Large intestine (tissue), 3 donors: Measurements from ENCODE around the gene CACNA1A. TPM values are rescaled to one million over a fixed set of nuclear protein-coding genes. Genes with fewer than 3 reads are reported as not detected.

Experiments used
- DNase-seq, 2 donors: peaks; one replicate each; pipeline versions ENCODE4 v3.0.0 to v3.0.0-alpha.2; 2013
- H3K27ac ChIP-seq: one replicate; pipeline ENCODE4 v1.5.1; 2013; ENCODE audit warnings: low read length
- H3K27me3 ChIP-seq: 2 replicates; pipeline ENCODE4 v1.6.1; 2013; ENCODE audit warnings: low read length; ENCODE audit not compliant: control insufficient read depth, insufficient read depth
- H3K36me3 ChIP-seq: 2 replicates; pipeline ENCODE4 v1.6.1; 2013; ENCODE audit warnings: low read length; ENCODE audit not compliant: control insufficient read depth, insufficient read depth
- H3K4me1 ChIP-seq: one replicate; pipeline ENCODE4 v1.6.1; 2013; ENCODE audit warnings: low read length; ENCODE audit not compliant: control insufficient read depth, insufficient read depth
- H3K4me3 ChIP-seq: one replicate; pipeline ENCODE4 v1.5.1; 2013; ENCODE audit warnings: low read length
- H3K9me3 ChIP-seq: one replicate; pipeline ENCODE4 v1.6.1; 2013; ENCODE audit warnings: mild to moderate bottlenecking, low read depth, low read length, moderate library complexity; ENCODE audit not compliant: control insufficient read depth
- WGBS: methylation state at CpG from one replicate; pipeline ENCODE4 v1.1.5; 2013; ENCODE audit warnings: low lambda C conversion rate; ENCODE audit not compliant: insufficient coverage; 5-methylcytosine and 5-hydroxymethylcytosine counted together
- polyA plus RNA-seq: library from polyadenylated mRNA; unstranded; fragments of 120-200 nt; gene quantifications from one replicate; pipeline ENCODE4 v1.2.1, GENCODE V29; 2013

CACNA1A gene
- polyA plus RNA-seq, 1 donor = 14.8 TPM

GRCh38 chr19:13461536-13461935, 44.7 kb downstream of the CACNA1A start:
- WGBS = 80% methylated on average over 1 of the region's 12 CpGs
- no peaks in the 10 kb centered on the region for H3K27me3 ChIP-seq
- H3K4me1 ChIP-seq = no peaks in the 10 kb centered on the region
- no peak for DNase-seq
- H3K9me3 ChIP-seq = no peaks in the 10 kb centered on the region
- no peaks in the 10 kb centered on the region for H3K36me3 ChIP-seq
- no peak overlapping the region for H3K4me3 ChIP-seq
- H3K27ac ChIP-seq = no peak overlapping the region

DNA sequence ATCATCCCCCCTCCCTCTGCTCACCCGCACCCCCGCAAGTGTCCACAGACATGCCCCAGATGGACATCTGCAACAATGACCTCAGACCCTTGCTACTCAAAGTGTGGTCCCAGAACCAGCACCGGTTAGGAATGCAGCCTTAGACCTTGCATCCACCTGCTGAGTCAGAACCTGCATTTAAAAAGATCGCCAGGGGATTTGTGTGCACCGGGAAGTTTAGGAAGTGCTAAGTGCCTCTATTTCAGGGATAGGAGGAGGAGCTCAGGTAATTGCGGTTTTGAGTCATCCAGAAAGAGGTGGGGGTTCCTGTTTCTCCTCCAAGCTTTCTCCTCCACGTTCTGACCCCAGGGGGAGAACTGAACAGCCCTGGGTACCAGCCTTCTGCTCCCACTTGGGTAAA, 46.2 kb downstream of the CACNA1A start:
- Histone ChIP-seq H3K4me3 (no peak overlapping the region), H3K27ac (no peak overlapping the region), H3K9me3 (no peaks in the 10 kb centered on the region), H3K4me1 (no peaks in the 10 kb centered on the region), H3K27me3 (no peaks in the 10 kb centered on the region), H3K36me3 (no peaks in the 10 kb centered on the region)
- no peak for DNase-seq
- no CpG with 5 or more reads among the region's 7 CpGs for WGBS

DNA sequence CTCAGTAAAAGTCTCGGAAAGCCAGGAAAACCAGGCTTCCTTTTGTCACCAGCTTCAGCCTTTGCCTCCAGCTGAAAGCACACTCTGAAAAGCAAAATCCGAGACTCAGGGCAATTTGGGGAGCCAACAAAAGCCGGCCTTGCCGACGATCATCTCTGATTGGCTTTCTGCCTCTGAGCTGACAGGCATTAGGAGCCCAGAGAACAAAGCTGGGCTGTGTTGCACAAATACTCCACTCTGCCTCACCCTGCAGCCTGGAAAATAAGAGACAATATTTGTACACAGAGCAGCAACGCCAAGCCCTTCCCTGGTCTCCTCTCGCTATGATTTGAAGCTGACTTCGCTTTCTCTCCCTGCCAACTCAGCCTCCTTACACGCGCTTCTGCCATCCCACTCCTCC, 46.9 kb downstream of the CACNA1A start:
- Histone ChIP-seq H3K27ac (no peak overlapping the region), H3K9me3 (no peaks in the 10 kb centered on the region), H3K27me3 (no peaks in the 10 kb centered on the region), H3K4me1 (no peaks in the 10 kb centered on the region), H3K36me3 (no peaks in the 10 kb centered on the region), H3K4me3 (no peak overlapping the region)
- 33% methylated on average over 1 of the region's 10 CpGs for WGBS
- no peak for DNase-seq

DNA sequence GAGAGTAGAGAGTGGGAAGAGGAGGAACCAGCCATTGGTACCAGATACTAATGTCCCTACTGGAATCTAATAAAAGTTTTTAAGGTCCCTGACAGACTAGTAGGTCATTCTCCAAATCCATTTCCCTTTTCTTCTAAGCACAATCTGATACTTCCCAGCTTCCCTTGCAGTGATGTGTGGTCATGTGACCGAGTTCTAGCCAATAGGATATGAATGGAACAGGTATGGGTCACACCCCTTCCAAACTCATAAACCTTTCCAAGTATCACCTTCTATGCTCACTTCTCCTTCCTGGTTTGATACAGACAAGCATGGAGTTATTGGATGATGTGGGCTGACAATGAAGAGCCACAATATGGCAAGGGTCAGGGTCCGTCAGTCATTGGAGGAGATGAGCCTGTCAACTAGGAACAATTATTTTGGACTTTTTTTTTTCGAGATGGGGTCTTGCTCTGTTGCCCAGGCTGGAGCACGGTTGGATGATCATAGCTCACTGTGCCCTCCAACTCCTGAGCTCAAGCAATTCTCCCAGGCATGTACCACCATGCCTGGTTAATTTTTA, 54.8 kb downstream of the CACNA1A start:
- H3K4me1 ChIP-seq = no peaks in the 10 kb centered on the region
- no peaks in the 10 kb centered on the region for H3K36me3 ChIP-seq
- no CpG with 5 or more reads among the region's 4 CpGs for WGBS
- H3K27me3 ChIP-seq = no peaks in the 10 kb centered on the region
- no peak for DNase-seq
- no peak overlapping the region for H3K27ac ChIP-seq
- no peaks in the 10 kb centered on the region for H3K9me3 ChIP-seq
- no peak overlapping the region for H3K4me3 ChIP-seq

DNA sequence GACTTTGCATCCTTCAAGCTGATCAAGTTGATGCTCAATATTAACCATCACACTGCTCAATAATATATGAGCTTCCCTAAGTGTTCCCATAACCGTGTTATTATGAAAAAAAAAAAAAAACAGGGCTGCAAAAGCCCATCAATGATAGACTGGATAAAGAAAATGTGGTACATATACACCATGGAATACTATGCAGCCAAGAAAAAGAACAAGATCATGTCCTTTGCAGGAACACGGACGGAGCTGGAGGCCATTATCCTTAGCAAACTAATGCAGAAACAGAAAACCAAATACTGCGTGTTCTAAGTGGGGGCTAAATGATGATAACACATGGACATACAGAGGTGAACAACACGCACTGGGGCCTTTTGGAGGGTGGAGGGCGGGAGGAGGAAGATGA, 58.3 kb downstream of the CACNA1A start:
- Histone ChIP-seq H3K4me1 (no peaks in the 10 kb centered on the region), H3K9me3 (no peaks in the 10 kb centered on the region), H3K27ac (no peak overlapping the region), H3K27me3 (no peaks in the 10 kb centered on the region), H3K36me3 (no peaks in the 10 kb centered on the region), H3K4me3 (no peak overlapping the region)
- no peak for DNase-seq
- no CpG with 5 or more reads among the region's 6 CpGs for WGBS

DNA sequence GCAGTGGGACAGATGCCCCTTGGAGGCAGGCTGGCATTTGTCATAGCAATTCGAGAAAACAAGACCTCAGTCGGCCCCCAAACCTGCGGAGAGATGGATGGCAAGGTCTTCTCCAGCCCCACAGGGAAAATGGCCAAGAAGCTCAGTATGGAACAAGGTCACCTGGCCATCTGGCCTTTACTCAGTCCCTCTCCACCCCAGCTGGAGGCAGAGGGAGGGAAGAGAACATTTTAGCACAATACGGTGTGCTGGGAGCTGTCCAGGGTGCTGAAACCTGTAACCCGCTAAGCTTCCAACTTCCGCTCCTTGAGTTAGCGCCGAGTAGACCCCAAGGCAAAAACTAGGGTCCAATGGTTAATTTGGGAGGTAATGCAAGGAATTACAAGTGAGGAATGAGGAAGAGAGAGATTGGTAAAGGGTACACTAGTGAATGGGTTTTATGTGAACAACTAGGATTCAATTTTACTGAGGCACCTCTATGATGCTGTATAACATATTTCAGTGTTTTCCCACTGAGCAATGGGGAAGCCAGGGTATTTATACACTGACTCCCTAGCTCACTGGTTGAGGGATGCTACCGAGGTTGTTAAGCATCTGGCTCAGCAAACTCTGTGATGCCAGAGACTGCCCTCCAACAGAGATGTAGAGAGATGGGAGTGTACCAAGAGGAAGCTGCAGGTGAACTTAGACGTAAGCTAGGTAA, 64.3 kb downstream of the CACNA1A start:
- DNase-seq = peak; percentile 5 to 23
- H3K36me3 ChIP-seq = no peaks in the 10 kb centered on the region
- no peak overlapping the region for H3K4me3 ChIP-seq
- no peak overlapping the region for H3K27ac ChIP-seq
- no CpG with 5 or more reads among the region's 10 CpGs for WGBS
- no peaks in the 10 kb centered on the region for H3K9me3 ChIP-seq
- no peaks in the 10 kb centered on the region for H3K4me1 ChIP-seq
- no peaks in the 10 kb centered on the region for H3K27me3 ChIP-seq

DNA sequence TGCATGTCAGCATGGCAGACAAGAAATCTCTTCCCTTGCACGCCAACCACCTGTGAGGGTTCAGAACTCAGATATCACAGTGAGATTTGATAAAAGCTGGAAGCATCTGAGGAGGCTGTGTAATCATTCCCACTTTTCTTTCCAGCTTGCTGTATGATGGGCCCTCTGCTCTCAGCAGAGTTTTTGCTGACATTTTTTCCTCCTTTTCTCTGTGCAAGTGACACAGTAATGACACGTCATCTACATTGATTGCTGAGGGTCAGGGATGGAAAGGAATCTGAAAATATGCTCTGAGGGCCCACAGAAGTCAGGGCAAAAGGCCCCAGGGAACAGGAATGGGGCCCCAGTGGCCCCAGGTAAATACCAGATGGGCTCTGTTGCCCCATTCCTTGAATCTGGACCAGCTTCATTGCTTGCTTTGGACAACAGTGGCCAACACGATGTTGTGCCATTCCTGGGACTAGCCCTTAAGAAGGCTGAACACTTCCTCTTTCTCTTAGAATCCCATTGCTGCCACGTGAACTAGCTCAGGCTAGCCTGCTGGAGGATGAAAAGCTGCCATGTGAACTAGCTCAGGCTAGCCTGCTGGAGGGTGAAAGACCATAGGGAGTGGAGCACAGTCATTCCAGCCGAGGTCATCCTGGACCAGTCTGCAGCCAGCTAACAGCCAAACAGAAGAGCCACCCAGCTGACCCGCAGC, 68.2 kb downstream of the CACNA1A start:
- WGBS = no CpG with 5 or more reads among the region's 6 CpGs

GRCh38 chr19:13436352-13436751, 69.9 kb downstream of the CACNA1A start:
- Histone ChIP-seq H3K4me3 (no peak overlapping the region), H3K27me3 (no peaks in the 10 kb centered on the region), H3K4me1 (no peaks in the 10 kb centered on the region), H3K27ac (no peak overlapping the region), H3K9me3 (no peaks in the 10 kb centered on the region), H3K36me3 (no peaks in the 10 kb centered on the region)
- DNase-seq = no peak
- WGBS = no CpG with 5 or more reads among the region's 1 CpG

More for the DNA sequence above, 68.2 kb downstream of the CACNA1A start:
- Histone ChIP-seq H3K27me3 (no peaks in the 10 kb centered on the region), H3K36me3 (no peaks in the 10 kb centered on the region), H3K4me1 (no peaks in the 10 kb centered on the region), H3K4me3 (no peak overlapping the region), H3K9me3 (no peaks in the 10 kb centered on the region), H3K27ac (no peak overlapping the region)
- no peak for DNase-seq

GRCh38 chr19:13430790-13431582, 75.3 kb downstream of the CACNA1A start:
- Histone ChIP-seq H3K27ac (no peak overlapping the region), H3K27me3 (no peaks in the 10 kb centered on the region), H3K4me1 (no peaks in the 10 kb centered on the region), H3K4me3 (no peak overlapping the region), H3K36me3 (no peaks in the 10 kb centered on the region), H3K9me3 (peaks cover under 1% of the 10 kb centered on the region)
- DNase-seq = peak in 1 of 2 donors; percentile 3
- no CpG with 5 or more reads among the region's 5 CpGs for WGBS

GRCh38 chr19:13429563-13429962, 76.7 kb downstream of the CACNA1A start:
- Histone ChIP-seq H3K4me3 (no peak overlapping the region), H3K9me3 (peaks cover 6% of the 10 kb centered on the region), H3K27me3 (no peaks in the 10 kb centered on the region), H3K36me3 (no peaks in the 10 kb centered on the region), H3K27ac (no peak overlapping the region), H3K4me1 (peaks cover 4% of the 10 kb centered on the region)
- DNase-seq = no peak
- WGBS = no CpG with 5 or more reads among the region's 5 CpGs
